Skin epidermis (tissue), 12 donors: ENCODE measurements around the gene LAIR1.
"Not testable (repeated sequence)": the region's sequence is repeated elsewhere in the genome, so short reads cannot be mapped to it uniquely, and the experiment has no call there.

Experiments used
- H3K27ac ChIP-seq, 21 experiments: fragments of 200-600 bp; sonication (generic) in 11 of 21; one replicate each; pipeline ENCODE4 v1.5.0; 2020; ENCODE audit warnings: mild to moderate bottlenecking in 3 of 21, inconsistent platforms in 2 of 21, moderate library complexity in 2 of 21
- H3K4me3 ChIP-seq, 7 experiments: fragments of 200-600 bp; sonication (generic) in 2 of 7; one replicate each; pipeline ENCODE4 v1.5.0; 2020; ENCODE audit warnings: inconsistent platforms in 2 of 7, mild to moderate bottlenecking in 2 of 7, moderate library complexity in 1 of 7

The LAIR1 gene

DNA sequence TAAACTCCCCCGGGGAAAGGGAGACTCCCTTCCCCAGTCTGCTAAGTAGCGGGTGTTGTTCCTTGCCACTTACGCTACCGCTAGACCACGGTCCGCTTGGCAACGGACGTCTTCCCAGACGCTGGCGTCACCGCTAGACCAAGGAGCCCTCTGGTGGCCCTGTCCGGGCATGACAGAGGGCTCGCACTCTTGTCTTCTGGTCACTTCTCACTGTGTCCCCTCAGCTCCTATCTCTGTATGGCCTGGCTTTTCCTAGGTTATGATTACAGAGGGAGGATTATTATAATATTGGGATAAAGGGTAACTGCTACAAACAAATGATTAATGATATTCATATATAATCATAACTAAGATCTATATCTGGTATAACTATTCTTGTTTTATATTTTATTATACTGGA is 41.8 kb downstream of the LAIR1 start:
- not testable (repeated sequence) for H3K27ac ChIP-seq, H3K4me3 ChIP-seq

DNA sequence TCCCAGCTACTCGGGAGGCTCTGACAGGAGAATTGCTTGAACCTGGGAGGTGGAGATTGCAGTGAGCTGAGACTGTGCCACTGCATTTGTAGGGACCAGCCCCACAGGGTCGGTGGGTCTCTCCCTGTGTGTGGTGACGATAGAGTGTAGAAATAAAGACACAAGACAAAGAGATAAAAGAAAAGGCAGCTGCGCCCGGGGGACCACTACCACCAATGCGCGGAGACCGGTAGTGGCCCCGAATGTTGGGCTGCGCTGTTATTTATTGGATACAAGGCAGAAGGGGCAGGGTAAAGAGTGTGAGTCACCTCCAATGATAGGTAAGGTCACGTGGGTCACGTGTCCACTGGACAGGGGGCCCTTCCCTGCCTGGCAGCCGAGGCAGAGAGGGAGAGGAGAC is 42.4 kb downstream of the LAIR1 start:
- H3K4me3 ChIP-seq, H3K27ac ChIP-seq: not testable (repeated sequence)

DNA sequence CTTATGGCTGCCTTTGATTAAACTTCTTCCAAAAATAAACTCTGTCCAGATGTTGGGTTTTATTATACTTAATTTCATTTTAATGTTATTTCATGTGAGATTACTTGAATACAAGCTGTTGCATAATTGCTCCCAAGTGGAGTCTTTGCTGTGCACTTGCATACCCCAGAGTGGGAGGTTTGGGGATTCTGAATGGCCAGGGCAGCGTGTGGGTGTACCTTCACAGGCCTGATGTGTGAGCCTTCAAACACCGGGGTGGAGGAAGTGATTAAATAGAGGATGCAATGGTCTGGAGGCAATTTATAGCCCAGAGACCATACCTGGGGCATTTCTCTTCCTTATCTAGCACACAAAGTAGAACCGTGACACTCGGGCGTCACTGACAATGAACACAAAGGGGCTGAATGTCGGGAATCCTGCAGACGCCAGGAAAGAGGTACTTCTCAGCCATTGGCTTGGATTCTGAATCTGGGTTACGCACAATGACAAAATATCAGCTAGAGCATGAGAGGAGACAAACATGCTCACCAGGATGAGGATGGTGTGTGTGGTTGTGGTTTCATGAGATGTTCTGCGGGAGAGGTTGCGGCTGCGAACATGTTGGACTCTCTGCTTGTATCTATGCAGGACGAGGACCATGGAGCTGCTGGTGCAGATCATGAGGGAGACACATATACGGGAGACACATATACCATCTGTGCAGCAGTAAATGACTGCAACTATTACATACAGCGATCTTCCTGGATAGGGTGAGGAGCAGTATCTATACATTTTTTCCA is 44.6 kb downstream of the LAIR1 start:
- Histone ChIP-seq H3K27ac (no peak overlapping the region), H3K4me3 (no peak overlapping the region)

DNA sequence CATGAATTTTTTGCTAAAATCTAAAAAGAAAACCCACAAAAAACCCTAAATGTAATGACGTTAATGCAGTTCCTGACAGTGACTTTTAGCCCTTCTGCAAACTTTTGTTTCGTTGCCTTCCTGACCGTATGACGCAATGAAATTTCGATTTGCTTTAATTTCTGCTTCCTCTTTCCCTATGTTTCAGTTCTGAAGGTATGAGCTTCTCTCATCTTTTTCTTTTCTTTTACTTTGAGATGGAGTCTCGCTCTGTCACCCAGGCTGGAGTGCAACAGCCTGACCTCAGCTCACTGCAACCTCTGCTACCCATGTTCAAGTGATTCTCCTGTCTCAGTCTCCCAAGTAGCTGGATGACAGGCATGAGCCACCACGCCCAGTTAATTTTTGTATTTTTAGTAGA is 45.7 kb downstream of the LAIR1 start:
- no peak overlapping the region for H3K4me3 ChIP-seq
- H3K27ac ChIP-seq, result peak overlapping the region in 2 of 21 experiments; percentile 44 to 57

DNA sequence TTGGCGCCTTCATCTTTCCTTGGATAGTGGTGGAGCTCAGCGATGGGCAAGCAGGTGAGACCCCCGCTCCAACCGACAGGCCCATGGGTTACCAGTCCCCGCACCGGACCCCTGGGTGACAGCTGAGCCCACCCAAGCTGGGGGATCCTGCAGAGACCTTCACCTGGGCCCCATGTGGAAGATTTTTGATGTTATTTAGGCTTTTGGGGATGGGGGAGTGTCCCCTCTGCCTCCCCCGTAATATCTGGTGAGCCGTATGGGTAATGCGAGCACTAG is 46.8 kb downstream of the LAIR1 start:
- no peak overlapping the region for H3K4me3 ChIP-seq
- peak overlapping the region in 1 of 21 experiments; percentile 11 for H3K27ac ChIP-seq

DNA sequence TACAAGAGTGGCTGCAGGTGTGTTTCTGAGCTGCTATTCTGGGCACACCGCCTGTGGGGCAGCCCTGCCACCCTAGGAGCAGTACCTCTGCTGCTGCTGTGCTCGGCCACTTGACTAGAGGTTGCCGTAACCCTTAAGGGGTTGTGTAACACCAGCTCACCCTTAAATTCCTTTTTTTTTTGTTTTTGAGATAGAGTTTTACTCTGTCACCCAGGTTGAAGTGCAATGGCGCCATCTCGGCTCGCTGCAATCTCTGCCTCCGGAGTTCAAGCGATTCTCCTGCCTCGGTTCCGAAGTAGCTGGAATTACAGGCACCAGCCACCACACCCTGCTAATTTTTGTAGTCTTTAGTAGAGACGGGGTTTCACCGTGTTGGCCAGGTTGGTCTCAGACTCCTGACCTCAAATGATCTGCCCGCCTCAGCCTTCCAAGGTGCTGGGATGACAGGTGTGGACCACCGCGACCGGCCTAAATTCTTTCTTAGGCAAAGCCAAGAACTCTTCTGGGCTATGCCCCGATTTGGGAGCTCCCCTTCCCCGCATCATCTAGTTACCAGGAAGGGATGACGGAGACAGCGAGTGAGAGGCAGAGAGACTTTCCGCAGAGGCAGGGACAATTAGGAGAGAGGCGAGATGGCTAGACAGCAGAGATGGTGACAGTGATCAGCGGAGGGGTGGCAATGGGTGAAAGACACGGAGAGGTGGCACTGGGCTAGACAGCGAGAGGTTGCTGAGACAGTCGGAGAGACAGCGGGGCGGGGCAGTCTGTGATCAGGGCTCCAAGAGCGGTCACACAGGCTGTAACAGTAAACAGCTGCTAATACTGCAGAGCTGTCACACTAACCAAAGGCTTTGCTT is 47.4 kb downstream of the LAIR1 start:
- no peak overlapping the region for H3K4me3 ChIP-seq
- H3K27ac ChIP-seq, result no peak overlapping the region

DNA sequence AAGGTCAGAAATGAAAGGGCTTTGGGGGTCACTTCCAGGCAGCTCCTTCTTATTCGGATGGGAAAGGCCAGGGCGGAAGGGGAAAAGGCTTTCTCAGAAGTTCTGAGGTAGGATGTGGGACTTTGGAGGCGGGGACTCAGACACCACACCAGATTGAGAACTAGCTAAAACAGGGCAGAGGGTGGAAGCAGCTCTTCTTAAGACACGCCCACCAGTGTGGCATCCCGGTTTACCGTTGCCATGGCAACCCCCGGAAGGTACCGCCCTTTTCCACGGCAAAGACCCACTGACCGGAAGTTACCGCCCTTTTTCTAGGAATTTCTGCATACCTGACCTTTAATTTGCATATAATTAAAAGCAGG is 48.0 kb downstream of the LAIR1 start:
- no peak overlapping the region for H3K4me3 ChIP-seq

DNA sequence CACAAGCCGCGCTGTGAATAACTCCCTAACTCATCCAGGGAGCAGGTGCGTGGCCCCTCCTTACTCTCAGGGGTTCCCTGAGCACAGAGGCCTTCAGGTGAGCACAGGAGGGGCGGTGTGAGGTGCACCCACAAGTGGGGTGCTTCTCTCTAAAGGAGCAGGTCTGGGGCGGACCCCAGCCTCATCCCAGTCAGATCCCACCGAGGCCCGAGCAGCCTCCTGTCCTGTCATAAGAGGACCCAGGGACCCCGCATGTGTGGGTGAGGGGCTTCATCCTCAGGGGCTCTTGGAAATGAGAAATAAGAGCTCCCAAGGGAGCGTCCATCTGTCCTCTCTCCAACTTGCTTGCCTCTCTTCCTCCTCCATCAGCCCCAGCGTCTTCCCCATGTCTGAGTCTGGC is 48.8 kb downstream of the LAIR1 start:
- Histone ChIP-seq H3K27ac (peak overlapping the region in 1 of 21 experiments; percentile 21), H3K4me3 (no peak overlapping the region)

More for the DNA sequence above, 48.0 kb downstream of the LAIR1 start:
- H3K27ac ChIP-seq, result no peak overlapping the region

DNA sequence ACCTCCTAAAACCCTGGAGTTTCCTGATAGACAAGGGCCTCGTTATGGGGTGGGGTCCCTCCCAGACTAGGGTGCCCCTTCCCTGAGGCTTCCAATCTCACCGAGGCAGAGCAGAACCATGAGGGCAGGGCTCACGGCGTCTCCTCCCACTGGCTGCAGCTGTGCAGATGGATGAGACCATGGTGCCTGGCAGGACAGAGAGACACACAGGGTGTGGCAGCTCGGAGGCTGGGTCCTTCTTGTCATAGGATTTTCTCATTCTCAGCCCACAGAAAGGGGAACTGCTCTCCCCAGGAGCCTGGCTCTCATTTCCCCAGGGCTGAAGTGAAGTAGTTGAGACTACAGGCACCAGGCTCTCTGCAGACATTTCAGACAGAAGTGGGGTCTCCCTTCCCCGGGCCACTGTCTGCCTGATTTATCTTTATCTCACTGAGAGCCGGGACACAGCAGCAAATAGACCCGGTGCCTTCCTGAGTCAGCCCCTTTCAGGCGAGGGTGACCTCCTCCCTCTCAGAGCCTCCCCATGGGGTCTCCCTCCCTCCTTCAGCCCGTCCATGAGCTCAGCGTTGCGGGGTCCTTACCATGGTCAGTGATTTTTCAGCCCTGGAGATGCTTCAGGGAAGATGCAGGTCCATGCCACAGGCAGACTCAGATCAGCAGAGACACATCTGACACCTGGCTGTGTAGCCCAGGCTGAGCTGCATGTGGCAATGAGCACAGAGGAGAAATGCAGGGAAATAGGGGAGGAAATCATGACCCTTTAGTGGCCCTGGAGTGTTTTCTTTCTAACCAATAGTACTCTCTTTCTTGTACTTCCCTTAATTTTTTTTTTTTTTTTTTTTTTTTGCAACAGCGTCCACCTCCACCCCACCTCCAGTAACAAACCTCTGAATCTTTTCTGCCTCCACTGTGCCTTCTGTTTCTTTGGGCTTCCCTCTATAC is 52.0 kb downstream of the LAIR1 start, which contains the start of gene LILRA5:
Gene LILRA5, minus strand, starts transcription at position 731 of the 942 bp plus-strand sequence. Its CDS starts 147 bp downstream, at position 584.
- peak within 1 kb of the TSS in 1 of 7 experiments; percentile 18 for H3K4me3 ChIP-seq

DNA sequence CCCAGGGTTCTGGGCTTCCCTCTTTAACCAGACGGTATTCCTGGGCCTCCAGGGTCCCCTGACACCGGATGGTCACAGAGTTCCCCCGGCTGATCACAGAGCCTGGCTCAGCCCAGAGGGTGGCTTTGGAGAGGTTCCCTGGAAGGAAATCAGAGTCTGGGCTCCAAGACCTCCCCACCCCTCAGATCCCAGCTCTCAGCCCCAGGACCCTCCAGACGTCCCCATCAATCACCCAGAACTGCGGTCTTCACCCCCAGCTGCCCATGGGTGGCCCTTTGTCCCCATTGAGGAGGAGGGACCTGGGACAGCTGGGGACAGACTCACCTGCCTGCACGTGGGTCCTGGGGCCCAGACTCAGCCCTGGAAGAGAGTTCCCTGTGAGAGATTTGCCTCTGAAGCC is 52.7 kb downstream of the LAIR1 start:
- H3K4me3 ChIP-seq, result peak overlapping the region in 1 of 7 experiments; percentile 18
- peak overlapping the region in 2 of 21 experiments; percentile 45 to 50 for H3K27ac ChIP-seq

More for the DNA sequence above, 52.0 kb downstream of the LAIR1 start, which contains the start of gene LILRA5:
- peak within 1 kb of the TSS in 3 of 21 experiments; percentile 11 to 65 (median 45) for H3K27ac ChIP-seq

DNA sequence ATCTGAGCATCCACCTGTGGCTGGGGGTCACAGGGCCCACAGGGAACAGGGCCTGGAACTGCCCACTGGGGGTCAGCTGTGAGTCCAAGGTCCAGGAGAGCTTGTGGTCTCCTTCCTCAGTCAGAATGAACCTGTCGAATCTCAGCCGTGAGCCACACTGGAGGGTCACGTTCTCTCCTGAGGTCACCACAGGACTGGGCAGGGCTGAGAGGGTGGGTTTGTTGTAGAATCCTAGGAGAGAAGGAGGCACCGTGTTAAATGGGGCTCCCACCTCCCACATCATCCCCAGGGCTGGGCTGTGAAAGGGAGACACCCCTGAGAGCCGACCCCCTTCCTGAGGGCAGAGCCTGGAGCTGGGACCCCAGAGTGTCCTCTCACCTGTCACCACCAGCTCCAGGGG is 53.2 kb downstream of the LAIR1 start:
- H3K27ac ChIP-seq, result no peak overlapping the region
- peak overlapping the region in 1 of 7 experiments; percentile 18 for H3K4me3 ChIP-seq

DNA sequence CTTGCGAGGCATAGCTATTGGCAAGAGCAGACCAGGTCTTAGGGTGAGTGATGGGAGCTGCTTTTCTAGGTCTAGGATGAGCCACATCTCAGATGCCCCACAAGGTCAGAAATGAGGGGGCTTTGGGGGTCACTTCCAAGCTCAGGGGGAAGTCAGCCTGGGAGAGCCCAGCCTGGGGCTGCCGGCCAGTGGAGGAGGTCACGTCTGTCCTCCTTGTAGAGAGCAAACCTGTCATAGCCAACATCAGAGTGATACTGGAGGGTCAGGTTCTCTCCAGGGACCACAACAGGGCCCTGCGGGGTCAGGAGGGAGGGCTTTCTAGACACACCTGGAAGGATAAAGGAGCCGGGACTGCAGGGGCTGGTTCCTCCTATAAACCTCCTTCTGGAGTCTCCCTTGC is 54.2 kb downstream of the LAIR1 start:
- H3K4me3 ChIP-seq, result no peak overlapping the region

DNA sequence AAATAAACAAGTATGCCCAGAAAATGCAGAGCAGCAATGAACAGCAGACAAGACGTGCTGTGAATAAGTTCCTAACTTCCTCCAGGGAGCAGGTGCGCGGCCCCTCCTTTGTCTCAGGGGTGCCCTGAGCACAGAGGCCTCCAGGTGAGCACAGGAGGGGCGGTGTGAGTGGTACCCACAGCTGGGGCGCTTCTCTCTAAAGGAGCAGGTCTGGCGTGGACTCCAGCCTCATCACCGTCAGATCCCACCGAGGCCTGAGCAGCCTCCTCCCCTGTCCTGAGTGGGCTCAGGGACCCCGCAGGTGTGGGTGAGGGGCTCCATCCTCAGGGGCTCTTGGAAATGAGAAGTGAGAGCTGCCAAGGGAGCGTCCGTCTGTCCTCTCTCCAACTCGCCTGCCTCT is 54.9 kb downstream of the LAIR1 start:
- no peak overlapping the region for H3K27ac ChIP-seq
- no peak overlapping the region for H3K4me3 ChIP-seq

More for the DNA sequence above, 54.2 kb downstream of the LAIR1 start:
- no peak overlapping the region for H3K27ac ChIP-seq

DNA sequence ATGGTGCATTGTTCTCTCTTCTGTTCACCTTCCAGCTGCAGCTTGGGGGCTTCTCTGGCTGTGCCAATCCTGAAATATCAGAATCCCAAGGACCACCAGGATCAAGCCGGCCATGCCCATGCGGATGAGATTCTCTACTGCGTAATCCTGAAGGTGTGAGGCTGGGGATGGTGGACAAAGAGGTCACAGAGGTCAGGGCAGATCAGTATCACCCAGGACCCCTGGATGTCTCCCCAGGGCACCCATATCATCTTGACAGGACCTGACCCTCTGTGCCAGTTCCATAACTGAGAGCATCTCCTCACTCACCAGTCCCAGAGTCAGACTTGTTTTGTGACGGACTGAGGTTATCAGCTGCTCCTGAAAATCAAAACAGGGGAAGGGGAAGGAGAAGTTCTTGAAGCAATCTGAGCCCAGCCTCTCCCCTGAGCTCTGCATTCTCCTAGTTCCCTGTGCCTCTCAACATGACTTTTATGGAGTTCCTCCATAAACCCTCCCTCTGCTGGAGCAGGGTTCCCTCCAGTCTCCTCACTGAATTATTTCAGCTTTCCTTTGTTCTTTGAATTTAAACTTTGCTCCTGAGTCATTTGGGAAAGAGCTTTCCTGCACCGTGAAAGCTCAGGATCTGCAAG is 57.2 kb downstream of the LAIR1 start:
- Histone ChIP-seq H3K4me3 (no peak overlapping the region), H3K27ac (no peak overlapping the region)

DNA sequence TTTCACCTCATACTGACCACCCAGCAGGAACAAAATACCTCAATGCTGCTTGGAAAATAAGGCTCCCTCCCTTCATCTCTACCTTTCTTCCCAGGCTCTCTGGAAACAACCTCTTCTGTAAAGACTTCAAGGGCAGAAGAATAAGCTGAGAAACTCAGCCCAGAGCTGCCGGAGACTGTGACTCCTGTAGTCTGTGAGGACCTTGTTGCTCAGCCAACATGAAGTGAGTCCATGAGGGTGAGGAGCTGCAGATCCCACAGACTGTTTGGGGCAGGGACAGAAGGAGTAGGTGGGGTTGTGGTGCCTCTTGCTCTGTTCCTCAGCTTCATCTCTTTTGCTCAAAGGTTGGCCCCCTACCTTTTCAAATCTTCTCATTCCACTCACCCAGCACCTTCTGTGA is 59.6 kb downstream of the LAIR1 start:
- H3K27ac ChIP-seq, result no peak overlapping the region

DNA sequence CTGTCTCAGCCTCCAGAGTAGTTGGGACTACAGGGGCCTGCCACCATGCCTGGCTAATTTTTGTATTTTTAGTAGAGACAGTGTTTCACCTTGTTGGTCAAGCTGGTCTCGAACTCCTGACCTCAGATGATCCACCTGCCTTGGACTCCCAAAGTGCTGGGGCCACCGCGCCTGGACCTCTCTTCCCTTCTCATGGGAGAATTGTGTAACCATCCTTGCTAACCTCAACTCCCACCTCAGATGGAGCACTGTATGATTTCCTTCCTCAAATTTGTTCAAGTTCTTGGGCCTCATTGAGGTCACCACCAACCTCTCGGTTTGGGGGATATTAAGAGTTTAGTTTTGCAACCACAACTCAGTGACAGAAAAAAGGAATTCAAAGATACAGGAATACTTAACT is 62.5 kb downstream of the LAIR1 start:
- Histone ChIP-seq H3K27ac (no peak overlapping the region), H3K4me3 (no peak overlapping the region)

More for the DNA sequence above, 59.6 kb downstream of the LAIR1 start:
- H3K4me3 ChIP-seq, result no peak overlapping the region
